Kidney glomerular epithelial cell (primary cell): ENCODE measurements around the gene TMC5.

Experiments used
- DNase-seq: peaks from one replicate; lab custom pipeline; 2025; lab: John Stamatoyannopoulos, UW

The TMC5 gene

DNA sequence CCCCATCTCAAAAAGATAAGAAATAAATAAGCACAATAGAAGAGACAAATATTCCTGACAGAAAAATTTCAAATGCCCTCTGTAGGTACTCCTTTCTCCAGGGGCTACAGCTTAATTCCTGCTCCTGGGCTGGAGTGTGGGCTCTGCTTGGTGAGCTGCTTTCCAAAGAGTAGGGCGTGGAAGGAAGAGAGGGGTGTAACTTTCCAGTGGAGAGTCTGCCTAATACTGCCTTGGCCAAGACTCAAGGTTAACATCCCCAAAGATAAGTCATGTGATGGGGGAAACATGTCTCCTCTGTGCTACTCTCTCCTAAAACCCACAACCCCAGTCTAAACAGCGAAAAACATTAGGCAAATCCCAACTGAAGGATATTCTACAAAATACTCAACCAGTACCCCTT lies 42.7 kb downstream of the TMC5 start:
- DNase-seq = no peak

GRCh38 chr16:19463468-19464315 lies 46.0 kb downstream of the TMC5 start:
- DNase-seq = no peak

GRCh38 chr16:19468300-19468699 lies 50.6 kb downstream of the TMC5 start:
- DNase-seq = no peak

DNA sequence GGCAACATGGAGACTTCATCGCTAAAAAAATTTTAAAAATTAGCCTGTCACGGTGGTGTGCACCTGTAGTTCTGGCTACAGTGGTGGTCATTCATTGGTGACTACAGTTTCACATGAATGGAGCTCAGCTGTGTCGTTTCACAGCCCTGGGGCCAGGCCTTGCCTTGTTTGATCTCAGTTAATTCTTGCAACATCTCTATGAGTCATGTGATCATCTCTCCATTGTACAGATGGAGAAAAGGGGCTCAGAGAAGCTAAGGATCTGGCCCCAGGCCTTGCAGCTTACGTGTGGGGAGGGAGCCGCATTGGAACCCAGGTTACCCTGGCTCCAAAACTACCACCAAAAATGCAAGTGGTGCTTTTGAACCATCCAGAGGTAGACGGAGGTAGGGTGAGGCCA lies 54.8 kb downstream of the TMC5 start:
- no peak for DNase-seq

- no peak for DNase-seq
These were observed 56.9 kb downstream of the TMC5 start for GRCh38 chr16:19474617-19475016.

DNA sequence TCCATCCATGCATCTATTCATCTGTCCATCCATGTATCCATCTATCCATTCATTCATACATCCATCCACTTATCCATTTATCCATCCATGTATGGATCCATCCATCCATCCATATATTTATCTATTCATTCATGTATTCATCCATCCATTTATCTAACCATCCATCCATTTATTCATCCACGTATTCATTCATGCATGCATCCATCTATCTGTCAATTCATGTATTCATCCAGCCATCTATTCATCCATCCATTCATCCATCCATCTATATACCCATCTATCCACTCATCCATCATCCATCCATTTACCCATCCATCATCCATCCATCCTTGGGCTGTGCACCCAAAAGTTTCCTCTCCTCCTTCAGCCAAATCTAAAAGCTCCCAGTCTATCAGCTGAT lies 60.8 kb downstream of the TMC5 start:
- DNase-seq = no peak

GRCh38 chr16:19479302-19479721 lies 61.6 kb downstream of the TMC5 start:
- DNase-seq = no peak

DNA sequence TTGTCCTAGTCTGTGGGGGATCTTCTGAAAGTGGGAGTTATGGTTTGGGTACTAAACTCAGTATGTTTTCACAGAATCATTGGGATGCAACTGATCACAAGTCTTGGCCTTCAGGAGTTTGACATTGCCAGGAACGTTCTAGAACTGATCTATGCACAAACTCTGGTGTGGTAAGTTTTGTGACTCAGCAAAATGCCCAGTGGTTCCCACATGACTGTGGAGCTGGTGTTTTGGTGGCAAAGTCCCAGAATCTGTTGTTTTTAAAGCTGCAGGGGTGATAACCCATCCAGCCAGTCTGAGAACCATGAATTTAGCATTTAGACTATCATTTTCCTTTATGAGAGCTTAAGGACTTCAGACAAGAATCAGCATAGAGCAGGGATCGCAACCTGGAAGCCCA lies 63.6 kb downstream of the TMC5 start:
- DNase-seq = no peak

DNA sequence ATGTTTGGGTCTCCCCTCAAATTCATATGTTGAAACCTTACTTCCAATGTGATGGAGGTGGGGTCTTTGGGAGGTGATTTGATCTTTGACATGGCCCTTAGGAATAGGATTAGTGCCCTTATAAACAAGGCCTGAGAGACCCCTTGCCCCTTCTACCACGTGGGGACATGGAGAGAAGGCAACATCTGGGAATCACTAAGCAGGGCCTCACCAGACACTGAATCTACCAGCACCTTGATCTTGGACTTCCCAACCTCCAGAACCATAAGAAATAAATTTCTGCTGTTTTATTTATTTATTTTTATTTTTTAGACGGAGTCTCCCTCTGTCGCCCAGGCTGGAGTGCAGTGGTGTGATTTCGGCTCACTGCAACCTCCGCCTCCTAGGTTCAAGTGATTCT lies 64.1 kb downstream of the TMC5 start:
- no peak for DNase-seq

GRCh38 chr16:19482291-19482690 lies 64.6 kb downstream of the TMC5 start:
- no peak for DNase-seq

- DNase-seq = no peak
These were observed 66.4 kb downstream of the TMC5 start for GRCh38 chr16:19484096-19484495.

- no peak for DNase-seq
These were observed 67.9 kb downstream of the TMC5 start for GRCh38 chr16:19485611-19486010.

- no peak for DNase-seq
These were observed 68.4 kb downstream of the TMC5 start for GRCh38 chr16:19486051-19486450.

- DNase-seq = no peak
These were observed 69.2 kb downstream of the TMC5 start for GRCh38 chr16:19486750-19487325.

DNA sequence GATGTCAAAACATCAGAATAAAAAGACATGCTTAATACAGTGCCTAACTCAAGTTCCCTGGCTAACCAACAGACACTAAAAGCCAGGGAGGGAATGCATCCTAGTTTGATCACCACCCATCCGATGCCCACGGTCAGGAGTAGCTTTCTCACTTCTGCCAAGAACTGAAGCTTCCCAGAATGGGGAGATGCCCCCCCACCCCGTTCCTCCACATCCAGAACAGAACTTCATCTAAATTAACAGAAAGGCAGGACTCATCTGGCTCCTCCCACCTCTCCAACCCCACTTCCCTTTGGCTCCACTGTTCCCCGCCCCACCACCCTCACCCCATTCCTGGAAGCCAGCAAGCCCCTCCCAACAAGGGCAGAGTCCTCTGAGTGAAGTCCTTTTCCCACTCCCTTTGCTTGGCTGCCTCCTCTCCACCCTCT lies 70.5 kb downstream of the TMC5 start:
- DNase-seq = no peak

- no peak for DNase-seq
These were observed 72.9 kb downstream of the TMC5 start for GRCh38 chr16:19490619-19491018.

- DNase-seq = no peak
These were observed 79.5 kb downstream of the TMC5 start for GRCh38 chr16:19497176-19497575.

- no peak for DNase-seq
These were observed 81.3 kb downstream of the TMC5 start for GRCh38 chr16:19499006-19499405.

DNA sequence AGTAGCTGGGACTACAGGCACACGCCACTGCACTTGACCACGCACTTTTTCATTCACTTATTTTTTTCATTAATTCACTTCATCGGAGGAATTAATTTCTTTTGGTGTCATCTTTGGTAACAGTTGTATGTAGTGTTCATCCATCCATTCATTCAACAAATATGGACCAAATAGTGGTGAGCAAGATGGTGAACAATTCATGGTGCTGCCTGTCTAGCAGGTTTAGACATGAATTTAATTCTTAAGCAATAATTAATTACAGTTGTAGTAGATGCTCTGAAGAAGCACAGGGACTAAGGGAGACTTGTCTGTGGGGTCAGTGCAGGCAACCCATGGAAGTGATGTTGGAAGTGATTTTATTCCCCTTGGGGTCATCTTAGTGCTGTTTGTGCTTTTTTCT lies 81.8 kb downstream of the TMC5 start:
- DNase-seq = no peak

DNA sequence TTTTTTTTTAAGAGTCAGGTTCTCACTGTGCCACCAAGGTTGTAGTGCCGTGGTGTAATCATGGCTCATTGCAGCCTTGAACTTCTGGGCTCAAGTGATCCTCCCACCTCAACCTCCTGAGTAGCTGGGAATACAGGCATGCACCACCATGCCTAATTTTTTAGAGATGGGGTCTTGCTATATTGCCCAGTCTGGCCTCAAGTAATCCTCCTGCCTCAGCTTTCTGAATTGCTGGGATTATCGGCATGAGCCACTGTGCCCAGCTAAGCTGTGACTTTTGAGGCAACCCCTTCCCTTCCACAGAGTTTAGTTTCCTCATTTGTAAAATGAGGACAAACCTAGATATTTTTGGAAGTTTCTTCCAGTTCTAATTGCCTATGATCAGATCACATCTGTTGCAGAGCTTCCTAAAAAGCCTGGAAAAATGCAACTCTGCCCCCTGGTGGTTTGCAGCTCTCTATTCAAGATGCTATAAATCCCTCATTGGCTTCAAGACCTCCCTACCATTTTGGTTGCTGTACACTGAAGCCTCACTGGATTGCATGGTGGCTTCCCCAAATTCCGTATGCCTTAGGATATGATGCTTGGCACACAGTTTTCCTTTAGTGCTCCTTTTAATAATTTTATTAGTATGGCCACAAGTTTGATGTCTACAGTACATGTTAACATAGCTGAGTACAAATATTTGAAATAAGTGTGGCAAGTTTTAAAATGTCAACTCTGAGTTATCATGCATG lies 84.9 kb downstream of the TMC5 start:
- peak; percentile 71 for DNase-seq

DNA sequence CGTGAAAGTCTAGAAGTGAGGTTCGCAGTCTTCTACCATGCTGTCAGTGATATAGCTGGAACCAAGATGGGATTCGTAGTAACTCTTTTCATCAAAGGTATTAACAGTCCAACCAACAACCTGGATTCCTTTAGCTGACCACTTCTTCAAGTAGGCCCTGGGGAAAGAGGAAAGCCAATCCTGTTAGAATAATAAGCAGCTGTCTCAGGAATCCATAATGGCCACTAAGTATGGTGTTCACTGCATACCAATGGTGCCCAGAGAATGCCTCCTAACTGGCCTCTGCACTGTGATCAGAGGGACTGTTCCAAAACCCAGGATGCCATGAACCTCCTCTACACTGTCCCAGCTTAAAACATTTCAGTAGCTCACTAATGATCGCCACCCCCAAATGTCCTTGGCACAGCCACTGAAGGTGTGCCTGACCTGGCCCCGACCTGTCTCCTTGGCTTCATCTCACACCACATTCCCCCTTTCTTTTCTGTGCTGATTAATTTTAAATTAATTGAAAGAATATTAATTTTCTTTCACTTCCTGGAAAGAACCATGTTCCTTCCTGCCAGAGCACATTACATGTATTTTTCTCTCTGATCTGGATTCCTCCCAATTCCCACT lies 85.9 kb downstream of the TMC5 start:
- no peak for DNase-seq

- DNase-seq = no peak
These were observed 88.1 kb downstream of the TMC5 start for GRCh38 chr16:19505600-19506303.
